ENCODE data around the gene MMP20.

Gene MMP20

DNA sequence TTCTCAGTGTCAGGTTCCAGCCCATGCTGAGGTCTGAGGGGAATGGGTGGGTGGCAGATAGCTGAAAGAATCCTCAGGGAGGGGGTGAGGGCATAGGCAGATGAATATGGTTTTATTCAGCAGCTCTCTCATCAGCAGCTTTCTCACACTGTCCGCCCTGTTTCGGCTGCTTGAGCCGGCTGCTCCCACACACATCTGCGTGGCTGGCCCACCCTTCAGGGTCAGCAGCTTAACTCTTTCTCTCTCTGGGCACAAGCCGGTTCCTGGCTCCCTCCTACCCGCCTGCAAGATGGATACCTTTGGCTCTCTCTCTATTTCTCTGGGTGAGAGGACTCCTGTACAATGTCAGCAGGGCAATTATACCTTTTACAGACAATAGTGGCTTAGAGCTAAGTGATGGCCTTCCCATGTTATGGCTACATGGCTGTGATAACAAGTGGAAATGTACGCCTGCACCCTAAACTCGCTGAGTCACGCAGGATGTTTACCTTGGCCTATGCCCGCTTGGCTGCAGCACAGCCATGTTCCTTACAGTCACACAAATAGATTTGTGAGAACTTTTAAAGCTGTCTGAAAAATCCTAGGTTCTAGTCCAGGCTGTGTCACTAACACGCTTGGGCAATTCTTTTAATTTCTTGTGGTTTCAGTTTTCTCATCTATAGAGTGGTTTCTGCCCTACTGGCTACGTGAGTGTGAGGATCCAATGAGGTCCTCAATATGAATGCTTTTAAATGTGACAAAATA, 4.1 kb downstream of the MMP20 start:
- H3K4me1 ChIP-seq (ENCODE audit: control insufficient read depth, insufficient read depth, low read length) = peaks cover 12% of the 10 kb centered on the region

DNA sequence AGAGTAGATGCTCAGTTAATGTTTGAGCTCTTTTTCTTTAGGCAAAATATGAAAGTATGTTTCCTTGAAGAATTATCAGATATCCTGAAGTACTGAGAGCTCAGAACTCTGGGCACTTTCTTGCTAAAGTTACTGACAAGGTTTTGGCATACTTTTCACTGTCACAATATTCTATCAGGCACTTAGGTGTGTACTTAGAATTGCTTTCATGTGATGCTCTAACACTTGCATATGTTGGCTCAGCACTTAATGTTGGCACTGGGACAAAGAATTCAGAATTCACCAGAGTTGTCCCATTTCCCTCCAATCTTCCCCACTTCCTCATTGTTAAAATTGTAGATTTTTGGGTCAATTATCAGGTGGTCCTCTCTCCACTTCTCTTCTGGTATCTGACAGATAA, 5.0 kb downstream of the MMP20 start:
- Histone ChIP-seq H3K4me1 (ENCODE audit: control insufficient read depth, insufficient read depth, low read length) (peaks cover 12% of the 10 kb centered on the region), H3K9ac (ENCODE audit: low read depth, low read length) (no peak overlapping the region), H3K4me3 (ENCODE audit: low read length) (no peak overlapping the region), H3K4me2 (ENCODE audit: low read length) (no peak overlapping the region), H3K27me3 (ENCODE audit: control insufficient read depth, insufficient read depth, low read length) (no peaks in the 10 kb centered on the region), H3K36me3 (ENCODE audit: insufficient read depth, low read length) (no peaks in the 10 kb centered on the region), H3K9me3 (replicated peaks; ENCODE audit: low read length) (no peaks in the 10 kb centered on the region)

More for the DNA sequence above, 4.1 kb downstream of the MMP20 start:
- no peak overlapping the region for H3K4me3 ChIP-seq (ENCODE audit: low read length)
- H3K9ac ChIP-seq (ENCODE audit: low read depth, low read length) = no peak overlapping the region
- H3K9me3 ChIP-seq (replicated peaks; ENCODE audit: low read length) = no peaks in the 10 kb centered on the region
- peak overlapping the region; percentile 7 for H3K4me2 ChIP-seq (ENCODE audit: low read length)
- H3K27me3 ChIP-seq (ENCODE audit: control insufficient read depth, insufficient read depth, low read length) = no peaks in the 10 kb centered on the region
- H3K36me3 ChIP-seq (ENCODE audit: insufficient read depth, low read length) = no peaks in the 10 kb centered on the region

DNA sequence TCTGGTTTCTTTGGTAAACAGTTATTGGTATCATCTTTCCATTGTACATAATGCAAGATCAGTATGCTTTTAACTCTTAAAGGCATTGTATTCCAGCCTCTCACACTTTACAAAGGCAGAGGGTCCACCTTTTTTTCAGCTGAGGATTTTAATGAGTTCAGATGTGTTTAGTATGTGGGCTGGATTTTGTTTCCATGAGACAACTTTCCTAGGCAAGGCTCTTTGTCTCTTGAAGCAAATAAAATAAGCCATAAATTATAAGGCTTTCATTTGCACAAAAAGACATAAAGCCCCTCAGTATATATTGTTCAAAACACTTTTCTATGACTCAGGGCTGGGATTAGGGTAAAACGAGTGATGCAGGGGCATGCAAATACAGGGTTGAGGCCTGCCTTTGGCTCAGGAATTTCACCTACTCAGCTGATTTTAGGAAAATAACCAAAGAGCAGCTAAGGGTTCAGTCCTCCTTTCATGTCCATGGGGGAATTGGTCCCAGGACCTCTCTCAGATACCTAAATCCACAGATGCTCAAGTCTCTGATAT, 7.6 kb downstream of the MMP20 start:
- Histone ChIP-seq H3K4me2 (ENCODE audit: low read length) (no peak overlapping the region), H3K27me3 (ENCODE audit: control insufficient read depth, insufficient read depth, low read length) (no peaks in the 10 kb centered on the region), H3K4me1 (ENCODE audit: control insufficient read depth, insufficient read depth, low read length) (peaks cover 12% of the 10 kb centered on the region), H3K4me3 (ENCODE audit: low read length) (no peak overlapping the region), H3K9me3 (replicated peaks; ENCODE audit: low read length) (no peaks in the 10 kb centered on the region), H3K36me3 (ENCODE audit: insufficient read depth, low read length) (no peaks in the 10 kb centered on the region), H3K9ac (ENCODE audit: low read depth, low read length) (no peak overlapping the region)

DNA sequence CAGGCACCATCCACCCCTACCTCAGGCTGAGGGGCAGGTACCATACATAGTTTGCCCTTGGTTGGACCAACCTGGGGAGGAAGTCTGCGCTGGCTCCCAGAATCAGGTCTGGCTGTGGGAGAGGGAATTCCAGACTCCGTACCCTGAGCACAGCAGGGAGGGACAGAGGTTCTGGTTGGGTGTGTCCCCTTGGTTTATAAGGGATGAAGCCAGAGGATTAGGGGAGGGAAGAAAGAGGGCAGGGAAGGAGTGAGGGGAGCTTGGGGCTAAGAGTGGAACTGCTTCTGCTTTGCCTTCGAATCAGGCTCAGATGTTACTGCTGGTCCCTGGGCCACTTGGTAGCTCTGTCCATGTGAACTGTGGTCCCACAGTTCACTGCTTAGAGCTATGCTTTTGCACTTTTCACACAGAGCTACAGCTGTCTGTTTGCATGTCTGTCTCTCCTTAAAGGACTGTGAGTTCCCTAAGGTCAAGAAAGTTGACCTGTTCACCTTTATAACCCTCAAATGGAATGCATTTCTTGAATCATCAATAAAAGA, 9.2 kb downstream of the MMP20 start:
- Histone ChIP-seq H3K9ac (ENCODE audit: low read depth, low read length) (no peak overlapping the region), H3K9me3 (replicated peaks; ENCODE audit: low read length) (no peaks in the 10 kb centered on the region), H3K4me1 (ENCODE audit: control insufficient read depth, insufficient read depth, low read length) (peaks cover 7% of the 10 kb centered on the region), H3K27me3 (ENCODE audit: control insufficient read depth, insufficient read depth, low read length) (no peaks in the 10 kb centered on the region), H3K36me3 (ENCODE audit: insufficient read depth, low read length) (no peaks in the 10 kb centered on the region), H3K4me2 (ENCODE audit: low read length) (no peak overlapping the region), H3K4me3 (ENCODE audit: low read length) (no peak overlapping the region)

DNA sequence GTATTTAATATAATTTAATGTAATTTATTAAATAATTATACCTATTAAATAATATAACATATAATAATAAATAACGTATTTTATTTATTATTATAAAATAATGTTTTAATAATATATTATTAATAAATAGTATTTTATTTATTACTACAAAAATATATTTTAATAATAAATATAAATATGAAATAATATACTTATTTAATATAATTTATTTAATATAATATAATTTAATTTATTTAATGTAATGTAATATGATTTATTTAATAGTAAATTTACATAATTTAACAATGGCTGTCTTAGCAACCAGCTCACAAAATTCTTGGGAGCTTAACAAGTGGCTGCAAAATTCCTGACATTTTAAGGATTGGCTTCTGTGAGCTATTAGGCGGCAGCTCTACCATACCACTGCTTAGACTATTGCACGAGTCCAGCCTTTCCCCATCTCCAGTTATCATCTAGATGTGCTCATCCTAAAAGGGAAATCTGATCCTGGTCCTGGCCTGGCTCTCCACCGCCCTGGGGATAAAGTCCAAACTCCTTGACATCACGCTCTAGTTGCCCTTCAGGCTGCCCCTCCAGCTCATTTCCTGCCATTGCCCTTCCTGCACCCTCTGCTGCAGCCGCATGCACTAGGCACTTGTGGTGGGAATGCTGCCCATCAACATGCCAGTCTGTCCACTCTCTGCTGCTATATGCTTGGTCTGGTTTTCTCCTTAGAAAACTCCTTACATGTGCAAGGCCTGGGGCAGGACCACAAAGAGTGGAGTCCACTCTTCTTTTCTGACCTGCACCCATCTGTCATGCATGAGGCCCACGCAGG, 9.8 kb downstream of the MMP20 start:
- Histone ChIP-seq H3K4me3 (ENCODE audit: low read length) (no peak overlapping the region), H3K9me3 (replicated peaks; ENCODE audit: low read length) (no peaks in the 10 kb centered on the region), H3K36me3 (ENCODE audit: insufficient read depth, low read length) (no peaks in the 10 kb centered on the region), H3K27me3 (ENCODE audit: control insufficient read depth, insufficient read depth, low read length) (no peaks in the 10 kb centered on the region), H3K9ac (ENCODE audit: low read depth, low read length) (no peak overlapping the region), H3K4me2 (ENCODE audit: low read length) (no peak overlapping the region), H3K4me1 (ENCODE audit: control insufficient read depth, insufficient read depth, low read length) (peaks cover under 1% of the 10 kb centered on the region)

DNA sequence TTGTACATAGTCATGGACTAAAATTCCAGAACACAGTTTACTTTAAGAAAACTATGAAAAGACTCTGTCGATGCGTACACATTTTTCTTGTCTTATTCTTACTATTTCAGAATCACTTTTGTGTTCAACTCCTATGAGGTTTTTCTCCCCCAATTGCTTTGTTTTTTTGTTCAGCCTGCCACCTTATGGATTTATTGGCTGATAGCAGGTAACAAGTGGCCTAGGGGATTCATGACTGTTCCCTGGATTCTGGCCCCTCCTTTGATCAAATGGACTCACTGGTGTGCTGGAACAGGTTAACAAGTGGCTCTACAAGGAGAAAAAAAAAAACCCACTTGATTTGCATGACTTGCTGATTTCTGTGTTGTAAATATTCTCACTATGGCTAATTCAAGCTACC, 10.6 kb downstream of the MMP20 start:
- Histone ChIP-seq H3K27me3 (ENCODE audit: control insufficient read depth, insufficient read depth, low read length) (no peaks in the 10 kb centered on the region), H3K4me2 (ENCODE audit: low read length) (no peak overlapping the region), H3K9me3 (replicated peaks; ENCODE audit: low read length) (no peaks in the 10 kb centered on the region), H3K4me3 (ENCODE audit: low read length) (no peak overlapping the region), H3K36me3 (ENCODE audit: insufficient read depth, low read length) (no peaks in the 10 kb centered on the region), H3K4me1 (ENCODE audit: control insufficient read depth, insufficient read depth, low read length) (no peaks in the 10 kb centered on the region), H3K9ac (ENCODE audit: low read depth, low read length) (no peak overlapping the region)

DNA sequence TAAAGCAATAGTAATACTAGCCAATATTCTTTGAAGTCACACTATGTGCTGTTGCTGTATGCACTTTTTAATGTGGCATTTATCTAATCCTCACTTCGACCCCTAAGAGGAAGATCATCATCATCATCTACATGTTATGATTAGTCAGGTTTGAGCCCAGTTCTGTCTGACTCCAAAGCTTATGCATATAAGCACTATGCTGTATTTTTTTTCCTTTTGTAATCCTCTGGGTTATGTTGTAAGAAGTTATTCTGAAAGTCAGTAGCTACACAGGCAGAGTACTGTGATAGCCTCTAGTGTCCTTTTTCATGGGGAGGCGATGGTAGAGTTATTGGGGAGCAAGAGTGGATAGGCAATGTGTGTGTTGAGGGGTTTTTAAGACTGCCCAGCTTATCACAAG, 11.1 kb downstream of the MMP20 start:
- H3K9me3 ChIP-seq (replicated peaks; ENCODE audit: low read length) = no peaks in the 10 kb centered on the region
- H3K27me3 ChIP-seq (ENCODE audit: control insufficient read depth, insufficient read depth, low read length) = no peaks in the 10 kb centered on the region
- H3K4me3 ChIP-seq (ENCODE audit: low read length) = no peak overlapping the region
- H3K36me3 ChIP-seq (ENCODE audit: insufficient read depth, low read length) = no peaks in the 10 kb centered on the region
- no peaks in the 10 kb centered on the region for H3K4me1 ChIP-seq (ENCODE audit: control insufficient read depth, insufficient read depth, low read length)
- H3K9ac ChIP-seq (ENCODE audit: low read depth, low read length) = no peak overlapping the region
- no peak overlapping the region for H3K4me2 ChIP-seq (ENCODE audit: low read length)

DNA sequence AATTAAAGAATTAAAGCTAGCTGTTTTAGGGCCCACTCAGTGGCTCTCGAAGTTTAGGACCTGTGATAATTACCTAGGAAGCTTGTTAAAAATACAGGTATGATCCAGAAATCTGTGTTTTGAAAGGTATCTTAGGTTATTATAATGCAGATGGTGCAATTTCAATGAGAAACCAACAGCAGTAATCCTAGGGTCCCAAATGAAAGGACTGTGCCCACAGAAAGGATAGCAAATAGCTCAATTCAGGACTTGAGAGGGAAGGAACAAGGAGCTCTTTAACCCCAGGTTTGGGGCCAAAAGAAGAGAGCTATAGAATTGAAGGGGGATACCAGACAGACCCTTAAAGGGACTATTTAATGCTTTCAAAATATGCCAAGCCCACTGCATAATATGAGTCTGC, 11.7 kb downstream of the MMP20 start:
- no peaks in the 10 kb centered on the region for H3K9me3 ChIP-seq (replicated peaks; ENCODE audit: low read length)
- H3K27me3 ChIP-seq (ENCODE audit: control insufficient read depth, insufficient read depth, low read length) = no peaks in the 10 kb centered on the region
- H3K4me1 ChIP-seq (ENCODE audit: control insufficient read depth, insufficient read depth, low read length) = no peaks in the 10 kb centered on the region
- no peak overlapping the region for H3K4me2 ChIP-seq (ENCODE audit: low read length)
- no peaks in the 10 kb centered on the region for H3K36me3 ChIP-seq (ENCODE audit: insufficient read depth, low read length)
- no peak overlapping the region for H3K9ac ChIP-seq (ENCODE audit: low read depth, low read length)
- no peak overlapping the region for H3K4me3 ChIP-seq (ENCODE audit: low read length)

DNA sequence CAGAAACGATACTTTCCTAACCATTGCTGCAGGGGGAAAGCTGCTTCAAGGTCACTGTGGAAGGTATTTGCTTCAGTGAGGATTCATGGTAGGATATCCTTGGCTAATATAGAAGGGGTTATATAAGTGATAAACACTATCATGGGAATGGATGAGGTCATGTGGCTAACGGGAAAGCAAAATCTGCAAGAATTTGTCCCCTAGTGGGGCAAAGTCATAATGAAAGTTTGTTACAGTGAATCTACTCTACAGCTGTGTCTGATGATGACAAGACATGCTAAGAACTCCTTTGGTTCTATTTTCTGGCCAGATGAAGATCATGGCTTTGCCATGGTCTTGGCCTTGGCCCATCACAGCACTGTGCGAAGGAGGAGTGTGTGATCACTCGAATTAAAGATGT, 13.8 kb downstream of the MMP20 start:
- Histone ChIP-seq H3K4me2 (ENCODE audit: low read length) (no peak overlapping the region), H3K27me3 (ENCODE audit: control insufficient read depth, insufficient read depth, low read length) (no peaks in the 10 kb centered on the region), H3K4me3 (ENCODE audit: low read length) (no peak overlapping the region), H3K9me3 (replicated peaks; ENCODE audit: low read length) (no peaks in the 10 kb centered on the region), H3K9ac (ENCODE audit: low read depth, low read length) (no peak overlapping the region), H3K4me1 (ENCODE audit: control insufficient read depth, insufficient read depth, low read length) (no peaks in the 10 kb centered on the region), H3K36me3 (ENCODE audit: insufficient read depth, low read length) (no peaks in the 10 kb centered on the region)

DNA sequence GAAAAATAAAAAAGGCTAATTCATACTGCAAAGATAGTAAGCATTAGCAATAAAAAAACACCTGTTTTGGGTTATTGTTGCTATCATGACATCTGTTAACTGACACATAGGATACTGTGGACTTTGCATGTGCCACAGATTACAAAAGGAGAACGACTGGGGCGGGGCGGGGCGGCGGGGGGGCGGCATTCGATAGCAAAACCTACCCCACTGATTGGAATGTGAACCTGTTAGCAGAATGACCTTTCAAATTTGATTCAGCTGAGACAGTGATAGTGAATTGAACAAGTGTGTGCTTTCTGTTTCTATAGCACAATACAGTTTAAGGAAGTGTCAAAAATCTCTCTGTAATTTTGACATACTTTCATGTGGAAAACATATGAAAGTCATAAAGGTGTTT, 14.9 kb downstream of the MMP20 start:
- Histone ChIP-seq H3K36me3 (ENCODE audit: insufficient read depth, low read length) (no peaks in the 10 kb centered on the region), H3K4me2 (ENCODE audit: low read length) (no peak overlapping the region), H3K4me1 (ENCODE audit: control insufficient read depth, insufficient read depth, low read length) (no peaks in the 10 kb centered on the region), H3K9me3 (replicated peaks; ENCODE audit: low read length) (no peaks in the 10 kb centered on the region), H3K9ac (ENCODE audit: low read depth, low read length) (no peak overlapping the region), H3K27me3 (ENCODE audit: control insufficient read depth, insufficient read depth, low read length) (no peaks in the 10 kb centered on the region), H3K4me3 (ENCODE audit: low read length) (no peak overlapping the region)

DNA sequence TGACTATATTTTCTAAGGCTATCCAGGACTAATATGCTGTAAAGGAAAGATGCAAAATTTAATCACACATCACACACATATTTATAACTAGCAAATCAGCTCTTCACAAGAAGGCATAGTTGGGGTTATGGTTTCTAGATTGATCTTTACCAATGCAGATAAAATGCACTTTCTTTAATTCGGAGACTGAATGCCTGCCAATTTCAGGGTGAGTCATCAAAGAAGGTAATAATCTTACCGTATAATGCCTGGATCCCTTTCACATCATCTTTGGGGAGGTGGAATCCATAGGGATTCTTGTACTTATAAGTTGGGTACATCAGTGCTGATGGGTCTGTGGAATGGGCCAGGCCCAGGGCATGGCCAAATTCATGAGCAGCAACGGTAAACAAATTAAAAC, 16.4 kb downstream of the MMP20 start:
- Histone ChIP-seq H3K4me2 (ENCODE audit: low read length) (no peak overlapping the region), H3K27me3 (ENCODE audit: control insufficient read depth, insufficient read depth, low read length) (no peaks in the 10 kb centered on the region), H3K4me1 (ENCODE audit: control insufficient read depth, insufficient read depth, low read length) (peaks cover 6% of the 10 kb centered on the region), H3K36me3 (ENCODE audit: insufficient read depth, low read length) (no peaks in the 10 kb centered on the region), H3K4me3 (ENCODE audit: low read length) (no peak overlapping the region), H3K9me3 (replicated peaks; ENCODE audit: low read length) (no peaks in the 10 kb centered on the region), H3K9ac (ENCODE audit: low read depth, low read length) (no peak overlapping the region)

Measured in skeletal muscle satellite cell (primary cell).